Prostate gland (tissue), 2 donors: ENCODE data around the gene POLE. TPM values are rescaled to one million over a fixed set of nuclear protein-coding genes. Genes with fewer than 3 reads are reported as not detected.

Experiments
- DNase-seq: peaks from one replicate; pipeline ENCODE4 v3.0.0-alpha.2; 2019; ENCODE audit warnings: low spot score
- H3K27ac ChIP-seq, 2 donors: fragments of 200-600 bp; sonication (generic); 2 replicates each; pipeline ENCODE4 v1.5.1; 2017 to 2019
- H3K27me3 ChIP-seq: fragments of 200-600 bp; sonication (generic); replicated peaks from 2 replicates; pipeline ENCODE4 v1.5.1; 2019; ENCODE audit not compliant: insufficient read depth
- H3K36me3 ChIP-seq, 2 donors: fragments of 200-600 bp; sonication (generic); 1 replicate in 1 of 2; 2 replicates in 1 of 2; pipeline versions ENCODE4 v1.5.1 to v1.8.1; 2017 to 2019
- H3K4me1 ChIP-seq: fragments of 200-600 bp; sonication (generic); replicated peaks from 2 replicates; pipeline ENCODE4 v1.5.1; 2019
- H3K4me3 ChIP-seq, 2 donors: fragments of 200-600 bp; sonication (generic); 2 replicates each; pipeline ENCODE4 v1.5.1; 2017 to 2019
- H3K9me3 ChIP-seq: fragments of 200-600 bp; sonication (generic); 2 replicates; pipeline ENCODE4 v1.5.1; 2017
- POLR2A ChIP-seq: fragments of 450-650 bp; IDR thresholded peaks from one replicate; pipeline ENCODE4 v1.6.1; 2016; ENCODE audit warnings: antibody characterized with exemption, mild to moderate bottlenecking
- POLR2AphosphoS5 ChIP-seq: sonication (generic); formaldehyde crosslinking; IDR thresholded peaks from one replicate; pipeline ENCODE4 v1.6.1; 2017; ENCODE audit warnings: antibody characterized with exemption
- WGBS: methylation state at CpG from one replicate; pipeline ENCODE4 v1.1.5; 2018; 5-methylcytosine and 5-hydroxymethylcytosine counted together
- intact Hi-C: fragments of 100-400 bp; cut with DNase I; formaldehyde crosslinking; loops from one replicate; pipeline ENCODE4 v1.14.2; 2022
- total RNA-seq, 2 donors: library from RNA; depleted of rRNA; stranded (reverse); fragments of >200 nt; gene quantifications; one replicate each; pipeline ENCODE4 v1.1.0, GENCODE V29; 2016
- TF ChIP-seq, protein P1 (sequence below), 4 experiments: fragments of 200-600 bp in 2 of 4; fragments of 450-650 bp in 2 of 4; sonication (generic) in 2 of 4; IDR thresholded peaks; 1 replicate in 3 of 4; 2 replicates in 1 of 4; pipeline ENCODE4 v1.5.1; 2016 to 2019; ENCODE audit warnings: antibody characterized with exemption in 4 of 4, mild to moderate bottlenecking in 2 of 4, moderate library complexity in 2 of 4

The POLE gene
- total RNA-seq, 2 donors from 2014 or later: 41.8 to 65.4 TPM

DNA sequence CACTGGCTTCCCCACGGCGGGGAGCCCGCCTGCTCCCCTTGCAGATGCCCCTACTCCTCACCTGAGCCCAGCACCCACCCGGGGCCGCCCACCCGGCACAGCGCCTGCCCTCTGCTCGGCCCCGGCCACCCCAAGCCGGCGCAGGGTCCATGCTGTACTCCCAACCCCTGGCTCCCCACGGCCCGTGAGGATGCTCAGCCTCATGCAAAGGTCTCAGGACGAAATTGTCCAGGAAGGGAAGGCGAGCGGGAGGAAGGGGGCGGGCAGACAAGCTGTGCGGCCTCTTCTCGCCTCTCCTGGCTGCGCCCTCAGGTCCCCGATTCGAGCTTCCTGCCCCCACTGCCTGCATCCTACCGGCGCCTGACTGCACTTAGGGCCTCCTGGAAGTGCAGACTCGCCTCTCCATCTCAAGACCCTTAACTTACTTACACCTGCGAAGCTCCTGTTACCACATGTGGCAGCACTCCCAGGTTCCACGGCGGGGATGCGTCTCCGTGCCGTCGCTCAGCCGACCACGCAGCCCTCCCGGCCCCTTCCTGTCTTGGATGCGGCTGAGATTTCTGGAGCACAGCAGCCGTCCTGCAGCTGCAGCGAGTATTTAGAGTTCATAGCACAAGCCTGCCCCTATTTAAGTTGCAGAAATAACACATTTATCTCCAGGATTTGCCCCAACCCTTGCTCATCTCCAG lies 94.7 kb downstream of the POLE start:
- H3K4me1 ChIP-seq: no peaks in the 10 kb centered on the region

DNA sequence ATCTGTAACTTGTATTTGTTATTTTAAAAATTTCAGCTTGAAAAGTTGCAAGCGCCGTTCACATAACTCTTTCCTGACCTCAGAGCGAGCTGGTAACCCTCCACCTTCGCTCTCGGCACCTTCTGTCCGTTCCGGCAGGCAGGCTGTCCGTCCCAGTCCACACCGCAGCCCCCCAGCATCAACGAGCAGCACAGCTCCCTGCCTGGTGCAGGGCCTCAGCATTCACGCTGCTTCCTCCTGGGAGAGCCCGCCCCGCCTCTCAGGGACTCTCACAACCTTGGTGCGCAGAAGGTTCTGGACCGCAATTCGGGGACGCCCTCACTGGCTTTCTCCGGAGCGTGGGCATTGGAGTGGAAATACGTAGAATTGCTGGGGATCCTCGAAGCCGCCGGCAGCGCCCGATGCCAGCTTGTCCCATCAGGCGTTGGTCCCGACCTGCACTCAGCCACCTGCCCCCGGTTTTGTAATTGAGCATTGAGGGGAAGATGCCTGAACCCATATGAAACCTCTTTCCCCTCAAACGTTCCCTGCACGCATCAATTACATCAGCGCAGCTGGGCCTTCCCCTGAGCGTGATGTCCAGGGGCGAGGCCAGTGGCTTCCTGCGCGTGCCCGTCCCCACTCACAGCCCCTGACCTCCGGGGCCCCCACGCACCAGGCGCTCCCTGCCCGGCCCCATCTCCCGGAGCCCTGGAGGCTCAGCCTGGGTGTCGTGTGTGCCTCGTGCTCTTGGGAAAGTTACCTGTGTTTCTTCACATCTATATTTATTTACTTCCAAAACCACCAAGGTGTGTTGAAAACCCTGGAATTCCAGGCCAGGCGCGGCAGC lies 95.8 kb downstream of the POLE start:
- TF ChIP-seq, protein P1, sequence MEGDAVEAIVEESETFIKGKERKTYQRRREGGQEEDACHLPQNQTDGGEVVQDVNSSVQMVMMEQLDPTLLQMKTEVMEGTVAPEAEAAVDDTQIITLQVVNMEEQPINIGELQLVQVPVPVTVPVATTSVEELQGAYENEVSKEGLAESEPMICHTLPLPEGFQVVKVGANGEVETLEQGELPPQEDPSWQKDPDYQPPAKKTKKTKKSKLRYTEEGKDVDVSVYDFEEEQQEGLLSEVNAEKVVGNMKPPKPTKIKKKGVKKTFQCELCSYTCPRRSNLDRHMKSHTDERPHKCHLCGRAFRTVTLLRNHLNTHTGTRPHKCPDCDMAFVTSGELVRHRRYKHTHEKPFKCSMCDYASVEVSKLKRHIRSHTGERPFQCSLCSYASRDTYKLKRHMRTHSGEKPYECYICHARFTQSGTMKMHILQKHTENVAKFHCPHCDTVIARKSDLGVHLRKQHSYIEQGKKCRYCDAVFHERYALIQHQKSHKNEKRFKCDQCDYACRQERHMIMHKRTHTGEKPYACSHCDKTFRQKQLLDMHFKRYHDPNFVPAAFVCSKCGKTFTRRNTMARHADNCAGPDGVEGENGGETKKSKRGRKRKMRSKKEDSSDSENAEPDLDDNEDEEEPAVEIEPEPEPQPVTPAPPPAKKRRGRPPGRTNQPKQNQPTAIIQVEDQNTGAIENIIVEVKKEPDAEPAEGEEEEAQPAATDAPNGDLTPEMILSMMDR (IDR thresholded peaks at IDR 0.05): no peak
- TF ChIP-seq POLR2AphosphoS5 (no peak), POLR2A (no peak)
- DNase-seq: no peak
- WGBS: 92% methylated on average over 45 of the region's 45 CpGs
- intact Hi-C loops: no loop called here
- H3K27ac ChIP-seq: no peak overlapping the region
- no peak overlapping the region for H3K4me3 ChIP-seq
- H3K9me3 ChIP-seq: no peaks in the 10 kb centered on the region
- H3K27me3 ChIP-seq: no peaks in the 10 kb centered on the region
- no peaks in the 10 kb centered on the region for H3K36me3 ChIP-seq
- no peaks in the 10 kb centered on the region for H3K4me1 ChIP-seq

More for the DNA sequence above, 94.7 kb downstream of the POLE start:
- no peak overlapping the region for H3K27ac ChIP-seq
- no peaks in the 10 kb centered on the region for H3K9me3 ChIP-seq
- TF ChIP-seq, protein P1 (IDR thresholded peaks at IDR 0.05): no peak
- TF ChIP-seq POLR2A: no peak
- TF ChIP-seq POLR2AphosphoS5: no peak
- intact Hi-C loops: no loop called here
- H3K27me3 ChIP-seq: no peaks in the 10 kb centered on the region
- WGBS: 88% methylated on average over 38 of the region's 38 CpGs
- no peak for DNase-seq
- H3K36me3 ChIP-seq: no peaks in the 10 kb centered on the region
- no peak overlapping the region for H3K4me3 ChIP-seq

DNA sequence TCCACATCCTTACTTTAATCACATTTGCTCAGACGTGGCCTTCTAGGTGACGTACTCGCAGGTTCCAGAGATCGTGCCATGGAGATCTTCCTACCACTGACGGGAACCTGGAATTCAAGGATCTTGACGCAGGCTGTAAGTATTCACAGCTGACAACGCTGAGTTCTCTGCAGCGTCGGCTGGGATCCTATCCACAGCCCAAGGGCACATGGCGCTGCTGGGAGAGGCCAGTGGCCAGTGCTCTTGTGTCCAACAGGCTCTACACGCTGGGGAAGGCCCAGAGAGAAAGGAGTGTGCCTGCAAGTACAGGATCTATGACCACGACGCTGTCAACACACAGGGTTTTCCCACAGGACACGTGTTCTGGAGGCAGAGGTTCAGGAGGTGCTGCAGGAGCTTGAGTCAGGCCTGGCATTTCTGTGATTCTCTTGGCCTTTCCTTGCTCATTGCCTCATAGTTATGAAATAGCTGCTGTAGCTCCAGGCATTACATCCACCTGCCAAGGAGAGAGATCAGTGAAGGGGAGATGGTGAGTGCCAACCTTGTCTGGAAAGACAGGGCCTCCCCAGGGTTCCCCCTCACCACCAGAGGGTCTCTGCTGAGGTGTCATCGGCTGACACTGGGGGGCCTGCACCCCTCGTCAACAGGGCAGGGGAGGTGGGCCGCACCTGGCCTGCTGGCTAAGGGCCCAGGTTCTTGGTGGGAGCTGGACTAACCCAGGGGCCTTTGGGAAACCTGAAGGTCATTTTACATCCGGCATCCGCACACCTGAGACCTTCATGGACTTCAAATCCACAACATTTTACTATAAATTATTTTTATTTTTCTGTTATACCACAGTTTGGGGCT lies 98.1 kb downstream of the POLE start:
- Histone ChIP-seq H3K9me3 (no peaks in the 10 kb centered on the region), H3K36me3 (no peaks in the 10 kb centered on the region), H3K27ac (no peak overlapping the region), H3K27me3 (no peaks in the 10 kb centered on the region), H3K4me3 (no peak overlapping the region), H3K4me1 (no peaks in the 10 kb centered on the region)
- no peak for TF ChIP-seq POLR2A
- TF ChIP-seq, protein P1 (IDR thresholded peaks at IDR 0.05): no peak
- no peak for TF ChIP-seq POLR2AphosphoS5
- 91% methylated on average over 19 of the region's 19 CpGs for WGBS
- no peak for DNase-seq
- intact Hi-C loops: no loop called here

DNA sequence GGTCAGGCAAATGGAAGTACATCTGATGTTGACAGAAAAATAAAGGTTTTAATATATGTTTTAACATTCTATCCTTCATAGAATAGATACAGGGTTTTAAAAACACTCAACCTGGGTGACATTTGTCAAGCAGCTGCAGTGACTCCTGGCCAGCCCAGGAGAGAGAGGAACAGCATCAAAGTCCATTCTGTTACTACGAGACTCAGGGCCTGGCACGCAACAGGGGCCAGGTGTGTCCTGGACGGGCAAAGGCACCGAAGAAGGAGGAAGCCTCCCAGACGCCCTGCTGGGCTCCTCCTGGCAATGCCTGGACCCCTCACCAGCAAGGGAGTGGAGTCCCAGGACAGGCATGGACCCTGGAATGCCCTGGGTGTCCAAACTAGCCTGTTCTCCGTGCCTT lies 98.8 kb downstream of the POLE start:
- H3K36me3 ChIP-seq: no peaks in the 10 kb centered on the region
- intact Hi-C loops: no loop called here
- H3K4me1 ChIP-seq: no peaks in the 10 kb centered on the region
- WGBS: 94% methylated on average over 6 of the region's 6 CpGs
- no peak for TF ChIP-seq POLR2A
- TF ChIP-seq POLR2AphosphoS5: no peak
- TF ChIP-seq, protein P1 (IDR thresholded peaks at IDR 0.05): no peak
- no peaks in the 10 kb centered on the region for H3K9me3 ChIP-seq
- DNase-seq: no peak
- no peak overlapping the region for H3K4me3 ChIP-seq
- no peaks in the 10 kb centered on the region for H3K27me3 ChIP-seq
- H3K27ac ChIP-seq: no peak overlapping the region
